Measurements from ENCODE around the gene DENND4B. TPM values are rescaled to one million over a fixed set of nuclear protein-coding genes. Genes with fewer than 3 reads are reported as not detected.
A peak's percentile ranks its signal among the peaks of the same experiment; 100 is the strongest.

DENND4B gene
- polyA plus RNA-seq, 5 donors, result 37.1 to 53.7 (median 46.2) TPM

- no peak for DNase-seq
Measured at GRCh38 chr1:153973525-153973924, 27.0 kb upstream of the DENND4B start.

GRCh38 chr1:153973071-153973470 lies 26.6 kb upstream of the DENND4B start:
- no peak for DNase-seq

- DNase-seq, result no peak
Measured at GRCh38 chr1:153970346-153970745, 23.8 kb upstream of the DENND4B start.

GRCh38 chr1:153968972-153969371 lies 22.5 kb upstream of the DENND4B start:
- DNase-seq, result no peak

- DNase-seq, result no peak
Measured at GRCh38 chr1:153968408-153968807, 21.9 kb upstream of the DENND4B start.

GRCh38 chr1:153968000-153968363 lies 21.5 kb upstream of the DENND4B start:
- no peak for DNase-seq

- DNase-seq, result peak; percentile 92 to 94
Measured at GRCh38 chr1:153967107-153967999, 20.8 kb upstream of the DENND4B start, which contains the start of gene CREB3L4. CREB3L4 (plus strand) TSS chr1:153967902; CDS start chr1:153968526, 624 bp downstream.

- peak in 1 of 2 donors; percentile 49 for DNase-seq
Measured at GRCh38 chr1:153963850-153964331, 17.4 kb upstream of the DENND4B start.

GRCh38 chr1:153963030-153963849 lies 16.7 kb upstream of the DENND4B start, which contains the start of gene SLC39A1:
SLC39A1 (minus strand) TSS chr1:153963537; CDS start chr1:153962715, 822 bp downstream.
- peak; percentile 98 for DNase-seq

GRCh38 chr1:153962088-153963029 lies 15.8 kb upstream of the DENND4B start:
- DNase-seq, result no peak

- DNase-seq, result no peak
Measured at GRCh38 chr1:153961421-153961820, 14.9 kb upstream of the DENND4B start.

GRCh38 chr1:153960206-153960605 lies 13.7 kb upstream of the DENND4B start:
- DNase-seq, result no peak

- DNase-seq, result no peak
Measured at GRCh38 chr1:153959454-153959853, 12.9 kb upstream of the DENND4B start.

- no peak for DNase-seq
Measured at GRCh38 chr1:153958961-153959260, 12.4 kb upstream of the DENND4B start.

GRCh38 chr1:153958111-153958960 lies 11.8 kb upstream of the DENND4B start, which contains the start of gene CRTC2:
CRTC2 (minus strand) TSS chr1:153958612; CDS start chr1:153958497, 115 bp downstream.
- peak; percentile 95 to 96 for DNase-seq

- DNase-seq, result peak in 1 of 2 donors; percentile 24
Measured at GRCh38 chr1:153957744-153958110, 11.2 kb upstream of the DENND4B start.

GRCh38 chr1:153956997-153957715 lies 10.6 kb upstream of the DENND4B start:
- DNase-seq, result no peak

GRCh38 chr1:153954826-153955225 lies 8.3 kb upstream of the DENND4B start:
- DNase-seq, result no peak

- DNase-seq, result no peak
Measured at GRCh38 chr1:153953859-153954365, 7.4 kb upstream of the DENND4B start.
